MM.1S (cell line): Measurements from ENCODE around the gene RBM43.

Experiments used
- DNase-seq: peaks from one replicate; pipeline ENCODE4 v3.0.0-alpha.2; 2015
- H2AFZ ChIP-seq: fragments of 300-600 bp; sonication (generic); 2 replicates; pipeline ENCODE4 v1.6.0; 2016; ENCODE audit warnings: antibody characterized with exemption, low read length
- H3F3A ChIP-seq: fragments of 300-600 bp; sonication (generic); 2 replicates; pipeline ENCODE4 v1.6.1; 2016; ENCODE audit warnings: mild to moderate bottlenecking, antibody characterized with exemption, low read length, moderate library complexity, mixed read lengths; ENCODE audit not compliant: insufficient read depth
- H3K27ac ChIP-seq: fragments of 300-600 bp; sonication (generic); 2 replicates; pipeline ENCODE4 v1.5.1; 2016; ENCODE audit warnings: mild to moderate bottlenecking, low read length
- H3K27me3 ChIP-seq: fragments of 300-600 bp; sonication (generic); replicated peaks from 2 replicates; pipeline ENCODE4 v1.6.0; 2016; ENCODE audit warnings: low read length; ENCODE audit not compliant: insufficient read depth
- H3K36me3 ChIP-seq: fragments of 300-600 bp; sonication (generic); replicated peaks from 2 replicates; pipeline ENCODE4 v1.6.1; 2016; ENCODE audit warnings: mild to moderate bottlenecking, low read length, mixed read lengths; ENCODE audit not compliant: insufficient read depth
- H3K4me1 ChIP-seq: fragments of 300-600 bp; sonication (generic); 2 replicates; pipeline ENCODE4 v1.6.1; 2016; ENCODE audit warnings: low read length, mixed read lengths
- H3K4me2 ChIP-seq: fragments of 300-600 bp; sonication (generic); 2 replicates; pipeline ENCODE4 v1.6.0; 2016; ENCODE audit warnings: low read depth, low read length
- H3K4me3 ChIP-seq: fragments of 300-600 bp; sonication (generic); 2 replicates; pipeline ENCODE4 v1.5.1; 2016; ENCODE audit warnings: low read length, mixed read lengths
- H3K79me2 ChIP-seq: fragments of 300-600 bp; sonication (generic); 2 replicates; pipeline ENCODE4 v1.6.1; 2016; ENCODE audit warnings: mixed run types, low read length, mixed read lengths
- H3K9ac ChIP-seq: fragments of 300-600 bp; sonication (generic); 2 replicates; pipeline ENCODE4 v1.6.1; 2016; ENCODE audit warnings: low read length, mixed read lengths
- H3K9me2 ChIP-seq: fragments of 300-600 bp; sonication (generic); replicated peaks from 2 replicates; pipeline ENCODE4 v1.6.1; 2016; ENCODE audit warnings: mild to moderate bottlenecking, low read length, mixed read lengths; ENCODE audit not compliant: insufficient read depth
- H3K9me3 ChIP-seq: fragments of 300-600 bp; sonication (generic); replicated peaks from 2 replicates; pipeline ENCODE4 v1.6.1; 2016; ENCODE audit warnings: mild to moderate bottlenecking, low read length, mixed read lengths; ENCODE audit not compliant: insufficient read depth
- H4K20me1 ChIP-seq: fragments of 300-600 bp; sonication (generic); 2 replicates; pipeline ENCODE4 v1.6.1; 2016; ENCODE audit warnings: mild to moderate bottlenecking, low read length, moderate library complexity, mixed read lengths; ENCODE audit not compliant: insufficient read depth
- CTCF ChIP-seq: fragments of 300-600 bp; sonication (generic); IDR thresholded peaks from 2 replicates; pipeline ENCODE4 v1.5.1; 2016; ENCODE audit warnings: antibody characterized with exemption, low read length, mixed read lengths
- EZH2 ChIP-seq: fragments of 300-600 bp; sonication (generic); optimal IDR thresholded peaks from 2 replicates; pipeline ENCODE3; 2017; ENCODE audit warnings: low read depth, mild to moderate bottlenecking, antibody characterized with exemption, low read length, mixed read lengths
- EZH2phosphoT487 ChIP-seq: fragments of 300-600 bp; sonication (generic); IDR thresholded peaks from 2 replicates; pipeline ENCODE4 v1.6.1; 2018; ENCODE audit warnings: antibody characterized with exemption, low read length

RBM43 gene

GRCh38 chr2:151243468-151243867 is 18.2 kb downstream of the RBM43 start:
- Histone ChIP-seq H2AFZ (no peak overlapping the region), H3K27me3 (no peaks in the 10 kb centered on the region), H3K79me2 (no peaks in the 10 kb centered on the region), H3K27ac (no peak overlapping the region), H3K4me1 (no peaks in the 10 kb centered on the region), H3K9me2 (no peaks in the 10 kb centered on the region), H3K9me3 (no peaks in the 10 kb centered on the region), H3K36me3 (no peaks in the 10 kb centered on the region), H3K4me2 (no peak overlapping the region), H3K9ac (no peak overlapping the region), H3F3A (no peaks in the 10 kb centered on the region), H3K4me3 (no peak overlapping the region), H4K20me1 (no peaks in the 10 kb centered on the region)
- DNase-seq, result no peak
- TF ChIP-seq CTCF, result no peak
- TF ChIP-seq EZH2, result no peak
- no peak for TF ChIP-seq EZH2phosphoT487

GRCh38 chr2:151241224-151241623 is 20.4 kb downstream of the RBM43 start:
- Histone ChIP-seq H3K27me3 (no peaks in the 10 kb centered on the region), H4K20me1 (no peaks in the 10 kb centered on the region), H3K4me3 (no peak overlapping the region), H3K79me2 (no peaks in the 10 kb centered on the region), H3K36me3 (no peaks in the 10 kb centered on the region), H3K9ac (no peak overlapping the region), H3K4me1 (no peaks in the 10 kb centered on the region), H2AFZ (no peak overlapping the region), H3K9me2 (no peaks in the 10 kb centered on the region), H3F3A (no peaks in the 10 kb centered on the region), H3K27ac (no peak overlapping the region), H3K9me3 (no peaks in the 10 kb centered on the region), H3K4me2 (no peak overlapping the region)
- no peak for DNase-seq
- TF ChIP-seq EZH2phosphoT487 (no peak), CTCF (no peak), EZH2 (no peak)

DNA sequence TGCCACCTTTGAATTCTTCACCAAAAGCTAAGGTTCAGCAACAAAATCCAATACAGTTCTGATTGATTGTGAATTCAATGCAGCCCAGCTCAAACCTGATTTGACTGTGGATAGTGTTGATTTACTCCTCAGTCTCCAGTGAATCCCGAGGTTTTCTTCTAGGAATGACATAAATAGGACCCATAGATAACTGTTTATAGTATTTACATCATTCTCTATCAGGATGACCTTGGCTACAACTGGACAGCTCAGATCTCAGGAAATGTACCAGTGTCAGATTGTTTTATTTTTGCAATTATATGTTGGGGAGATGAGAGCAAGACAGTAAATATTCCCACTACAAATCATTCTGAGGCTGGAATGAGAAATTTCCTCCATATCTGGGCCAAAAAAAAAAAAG is 21.2 kb downstream of the RBM43 start:
- no peak for TF ChIP-seq EZH2
- TF ChIP-seq CTCF, result no peak
- TF ChIP-seq EZH2phosphoT487, result no peak
- Histone ChIP-seq H4K20me1 (no peaks in the 10 kb centered on the region), H3K36me3 (no peaks in the 10 kb centered on the region)

GRCh38 chr2:151239624-151240023 is 22.0 kb downstream of the RBM43 start:
- H3K27ac ChIP-seq, result no peak overlapping the region
- no peak for TF ChIP-seq CTCF
- no peak for TF ChIP-seq EZH2
- no peak for TF ChIP-seq EZH2phosphoT487
- H4K20me1 ChIP-seq, result no peaks in the 10 kb centered on the region
- no peak overlapping the region for H2AFZ ChIP-seq
- no peaks in the 10 kb centered on the region for H3K9me2 ChIP-seq
- H3K27me3 ChIP-seq, result no peaks in the 10 kb centered on the region
- no peak overlapping the region for H3K4me2 ChIP-seq
- H3F3A ChIP-seq, result no peaks in the 10 kb centered on the region
- no peaks in the 10 kb centered on the region for H3K9me3 ChIP-seq
- no peaks in the 10 kb centered on the region for H3K36me3 ChIP-seq
- H3K79me2 ChIP-seq, result no peaks in the 10 kb centered on the region
- no peaks in the 10 kb centered on the region for H3K4me1 ChIP-seq
- no peak overlapping the region for H3K9ac ChIP-seq
- H3K4me3 ChIP-seq, result no peak overlapping the region
- DNase-seq, result no peak

More for the DNA sequence above, 21.2 kb downstream of the RBM43 start:
- H3K4me2 ChIP-seq, result no peak overlapping the region
- no peaks in the 10 kb centered on the region for H3F3A ChIP-seq
- no peaks in the 10 kb centered on the region for H3K27me3 ChIP-seq
- H3K79me2 ChIP-seq, result no peaks in the 10 kb centered on the region
- H3K27ac ChIP-seq, result no peak overlapping the region
- no peak overlapping the region for H3K9ac ChIP-seq
- H3K4me3 ChIP-seq, result no peak overlapping the region
- no peaks in the 10 kb centered on the region for H3K9me2 ChIP-seq
- no peak for DNase-seq
- H3K9me3 ChIP-seq, result no peaks in the 10 kb centered on the region
- H2AFZ ChIP-seq, result no peak overlapping the region
- no peaks in the 10 kb centered on the region for H3K4me1 ChIP-seq
